ENCODE data around the gene ZFAND3. TPM values are rescaled to one million over a fixed set of nuclear protein-coding genes. Genes with fewer than 3 reads are reported as not detected.

ZFAND3 gene
- total RNA-seq, 1 donor from 2014 or later, result 84.4 TPM

DNA sequence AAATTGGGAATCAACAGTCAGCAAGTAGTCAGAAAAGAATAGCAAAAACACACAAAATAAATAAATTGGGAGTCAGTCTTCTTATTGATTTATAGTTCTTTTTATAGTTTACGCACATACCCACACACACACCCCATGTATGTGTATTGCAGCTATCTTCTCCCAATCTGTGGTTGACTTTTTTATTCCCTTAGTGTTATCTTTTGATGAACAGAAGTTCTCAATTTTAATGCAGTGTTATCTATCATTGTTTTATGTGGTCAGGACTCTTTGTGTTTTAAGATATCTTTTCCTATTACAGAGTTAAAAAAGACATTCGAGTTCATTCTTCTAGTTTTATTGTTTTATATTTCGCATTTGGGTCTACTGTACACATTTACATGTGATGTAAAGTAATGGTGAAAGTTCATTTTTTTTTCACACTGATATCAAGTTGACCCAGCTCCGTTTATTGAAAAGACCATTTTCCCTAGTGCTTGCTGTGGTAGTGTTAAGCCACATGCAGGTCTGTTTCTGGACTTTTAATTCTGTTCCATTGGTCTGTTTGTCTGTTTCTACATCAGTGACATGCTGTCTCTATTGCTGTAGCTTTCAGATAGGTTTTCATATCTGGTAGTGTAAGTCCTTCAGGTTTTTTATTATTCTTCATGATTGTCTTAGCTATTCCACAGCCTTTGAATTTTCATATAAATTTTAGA lies 78.4 kb downstream of the ZFAND3 start:
- H3K36me3 Mint-ChIP-seq (ENCODE audit: unreplicated experiment), result peaks cover 16% of the 10 kb centered on the region
- H3K4me3 Mint-ChIP-seq (ENCODE audit: unreplicated experiment), result no peak overlapping the region
- peaks cover 34% of the 10 kb centered on the region for H3K4me1 Mint-ChIP-seq (ENCODE audit: unreplicated experiment)
- TF ChIP-seq, protein P1, sequence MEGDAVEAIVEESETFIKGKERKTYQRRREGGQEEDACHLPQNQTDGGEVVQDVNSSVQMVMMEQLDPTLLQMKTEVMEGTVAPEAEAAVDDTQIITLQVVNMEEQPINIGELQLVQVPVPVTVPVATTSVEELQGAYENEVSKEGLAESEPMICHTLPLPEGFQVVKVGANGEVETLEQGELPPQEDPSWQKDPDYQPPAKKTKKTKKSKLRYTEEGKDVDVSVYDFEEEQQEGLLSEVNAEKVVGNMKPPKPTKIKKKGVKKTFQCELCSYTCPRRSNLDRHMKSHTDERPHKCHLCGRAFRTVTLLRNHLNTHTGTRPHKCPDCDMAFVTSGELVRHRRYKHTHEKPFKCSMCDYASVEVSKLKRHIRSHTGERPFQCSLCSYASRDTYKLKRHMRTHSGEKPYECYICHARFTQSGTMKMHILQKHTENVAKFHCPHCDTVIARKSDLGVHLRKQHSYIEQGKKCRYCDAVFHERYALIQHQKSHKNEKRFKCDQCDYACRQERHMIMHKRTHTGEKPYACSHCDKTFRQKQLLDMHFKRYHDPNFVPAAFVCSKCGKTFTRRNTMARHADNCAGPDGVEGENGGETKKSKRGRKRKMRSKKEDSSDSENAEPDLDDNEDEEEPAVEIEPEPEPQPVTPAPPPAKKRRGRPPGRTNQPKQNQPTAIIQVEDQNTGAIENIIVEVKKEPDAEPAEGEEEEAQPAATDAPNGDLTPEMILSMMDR (IDR thresholded peaks at IDR 0.05), result no peak
- H3K27me3 Mint-ChIP-seq (ENCODE audit: unreplicated experiment), result no peaks in the 10 kb centered on the region
- peaks cover 7% of the 10 kb centered on the region for H3K9me3 Mint-ChIP-seq (ENCODE audit: unreplicated experiment)
- H3K27ac Mint-ChIP-seq (ENCODE audit: unreplicated experiment), result no peak overlapping the region
- no peak for DNase-seq (ENCODE audit: extremely low spot score, unreplicated experiment)

DNA sequence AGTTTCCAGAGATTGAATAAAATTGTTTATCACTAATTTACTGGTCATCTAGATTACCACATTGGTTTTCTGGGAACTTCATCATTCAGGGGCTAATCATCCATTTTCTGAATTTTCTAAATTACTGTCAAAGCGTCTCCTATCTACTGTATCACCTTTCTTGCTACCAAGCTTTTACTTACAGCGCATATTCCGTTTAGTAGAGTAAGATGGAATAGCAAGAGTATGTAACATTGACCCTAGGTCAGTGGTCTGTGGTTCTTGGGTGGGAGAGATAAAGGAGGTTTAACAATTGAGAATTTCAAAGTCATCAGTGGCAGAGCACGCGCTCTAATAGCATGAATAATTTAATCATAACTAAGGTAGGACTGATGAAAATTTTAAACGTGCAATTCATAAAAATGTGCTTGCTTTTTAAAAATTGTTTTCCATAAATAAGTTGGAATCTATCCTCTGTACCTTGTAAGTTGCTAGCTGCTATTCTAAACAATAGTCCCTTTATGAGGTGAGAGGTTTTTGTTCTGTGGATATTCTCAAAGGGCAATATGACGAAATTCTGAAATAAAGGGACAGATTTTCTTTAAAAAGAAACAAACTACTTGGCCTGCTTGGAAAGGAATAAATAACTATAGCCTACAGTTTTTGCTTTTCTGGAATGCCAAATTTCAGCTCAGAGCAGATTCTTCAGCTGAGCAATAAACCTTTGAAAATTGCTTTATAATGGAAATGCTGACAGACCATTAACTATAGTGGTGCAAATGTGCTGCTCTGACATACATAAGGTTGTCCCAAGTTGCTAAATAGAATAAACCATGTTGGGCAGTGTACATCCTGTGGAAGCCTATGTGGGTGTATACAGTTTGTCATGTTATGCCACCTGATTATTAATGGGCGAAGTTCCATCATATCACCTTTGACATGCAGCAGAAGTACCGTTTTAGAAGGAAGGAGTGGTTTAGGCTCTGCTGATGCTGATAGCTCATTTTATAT lies 84.1 kb downstream of the ZFAND3 start:
- TF ChIP-seq, protein P1 (IDR thresholded peaks at IDR 0.05), result no peak
- Mint-ChIP-seq H3K27me3 (ENCODE audit: unreplicated experiment) (no peaks in the 10 kb centered on the region), H3K27ac (ENCODE audit: unreplicated experiment) (no peak overlapping the region), H3K4me1 (ENCODE audit: unreplicated experiment) (peaks cover 33% of the 10 kb centered on the region), H3K9me3 (ENCODE audit: unreplicated experiment) (no peaks in the 10 kb centered on the region), H3K36me3 (ENCODE audit: unreplicated experiment) (no peaks in the 10 kb centered on the region), H3K4me3 (ENCODE audit: unreplicated experiment) (no peak overlapping the region)
- no peak for DNase-seq (ENCODE audit: extremely low spot score, unreplicated experiment)

DNA sequence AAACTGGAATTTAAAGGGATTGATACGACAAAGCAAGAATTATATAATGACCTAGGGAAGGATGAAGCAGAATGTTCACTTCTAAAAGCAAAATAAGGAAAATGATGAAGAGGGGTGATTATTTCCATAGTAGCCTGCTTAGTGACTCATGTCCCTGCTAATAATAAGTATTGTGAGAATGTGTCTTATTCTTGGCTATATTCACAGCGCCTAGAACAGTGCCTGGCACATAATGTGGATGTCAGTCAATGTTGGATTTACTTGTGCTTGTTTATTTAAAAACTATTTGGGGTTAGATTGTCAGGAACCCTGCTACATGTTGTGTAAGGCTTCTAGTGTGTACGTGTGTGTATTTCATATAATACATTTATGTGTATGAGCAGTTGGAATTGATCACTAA lies 85.1 kb downstream of the ZFAND3 start:
- H3K4me3 Mint-ChIP-seq (ENCODE audit: unreplicated experiment), result no peak overlapping the region
- peaks cover 33% of the 10 kb centered on the region for H3K4me1 Mint-ChIP-seq (ENCODE audit: unreplicated experiment)
- no peak for DNase-seq (ENCODE audit: extremely low spot score, unreplicated experiment)
- H3K9me3 Mint-ChIP-seq (ENCODE audit: unreplicated experiment), result no peaks in the 10 kb centered on the region
- H3K27ac Mint-ChIP-seq (ENCODE audit: unreplicated experiment), result no peak overlapping the region
- H3K27me3 Mint-ChIP-seq (ENCODE audit: unreplicated experiment), result no peaks in the 10 kb centered on the region
- no peaks in the 10 kb centered on the region for H3K36me3 Mint-ChIP-seq (ENCODE audit: unreplicated experiment)
- TF ChIP-seq, protein P1 (IDR thresholded peaks at IDR 0.05), result no peak

DNA sequence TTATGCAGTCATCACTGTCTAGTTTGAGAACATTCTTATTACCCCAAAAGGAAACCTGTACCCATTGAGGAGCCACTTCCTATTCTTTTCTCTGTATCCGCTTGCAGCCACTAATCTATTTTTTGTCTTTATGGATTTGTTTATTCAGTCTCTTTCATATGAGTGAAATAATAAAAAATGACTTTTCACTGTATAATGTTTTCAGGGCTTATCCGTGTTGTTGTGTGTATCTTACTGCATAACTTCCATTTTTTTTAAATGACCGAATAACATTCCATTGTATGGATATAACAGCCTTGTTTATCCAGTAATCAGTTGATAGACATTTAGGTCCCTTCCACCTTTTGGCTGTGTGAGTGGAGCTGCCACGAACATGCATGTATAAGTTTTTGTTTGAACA lies 86.6 kb downstream of the ZFAND3 start:
- DNase-seq (ENCODE audit: extremely low spot score, unreplicated experiment), result no peak
- Mint-ChIP-seq H3K27me3 (ENCODE audit: unreplicated experiment) (no peaks in the 10 kb centered on the region), H3K36me3 (ENCODE audit: unreplicated experiment) (peaks cover 3% of the 10 kb centered on the region), H3K27ac (ENCODE audit: unreplicated experiment) (no peak overlapping the region), H3K4me3 (ENCODE audit: unreplicated experiment) (no peak overlapping the region), H3K4me1 (ENCODE audit: unreplicated experiment) (peaks cover 24% of the 10 kb centered on the region), H3K9me3 (ENCODE audit: unreplicated experiment) (peaks cover 6% of the 10 kb centered on the region)
- TF ChIP-seq, protein P1 (IDR thresholded peaks at IDR 0.05), result no peak

DNA sequence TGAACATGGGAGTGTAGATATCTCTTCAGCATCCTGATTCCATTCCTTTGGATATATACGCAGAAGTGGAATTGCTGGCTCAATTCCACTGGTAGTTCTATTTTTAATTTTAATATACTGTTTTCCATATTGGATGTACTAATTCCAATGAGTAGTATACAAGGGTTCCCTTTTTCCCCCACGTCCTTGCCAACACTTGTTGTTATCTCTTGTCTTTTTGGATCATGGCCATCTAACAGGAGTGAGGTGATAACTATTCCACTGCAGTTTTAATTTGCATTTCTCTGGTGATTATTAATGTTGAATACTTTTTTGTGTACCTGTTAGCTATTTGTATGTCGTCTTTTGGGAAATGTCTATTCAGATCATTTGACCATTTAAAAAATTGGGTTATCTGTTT lies 91.5 kb downstream of the ZFAND3 start:
- H3K9me3 Mint-ChIP-seq (ENCODE audit: unreplicated experiment), result peaks cover 9% of the 10 kb centered on the region
- TF ChIP-seq, protein P1 (IDR thresholded peaks at IDR 0.05), result no peak
- DNase-seq (ENCODE audit: extremely low spot score, unreplicated experiment), result no peak
- H3K4me1 Mint-ChIP-seq (ENCODE audit: unreplicated experiment), result peaks cover 31% of the 10 kb centered on the region
- peaks cover 3% of the 10 kb centered on the region for H3K36me3 Mint-ChIP-seq (ENCODE audit: unreplicated experiment)
- no peak overlapping the region for H3K4me3 Mint-ChIP-seq (ENCODE audit: unreplicated experiment)
- H3K27ac Mint-ChIP-seq (ENCODE audit: unreplicated experiment), result no peak overlapping the region
- H3K27me3 Mint-ChIP-seq (ENCODE audit: unreplicated experiment), result no peaks in the 10 kb centered on the region
